Parathyroid adenoma (tissue), 2 donors: Measurements from ENCODE around the gene FLT3LG.

ENCODE experiments used
- H2AFZ ChIP-seq: fragments of 300-600 bp; sonication (generic); one replicate; pipeline ENCODE4 v1.7.0; 2017; ENCODE audit warnings: antibody characterized with exemption, mild to moderate bottlenecking
- H3K27ac ChIP-seq: fragments of 300-600 bp; sonication (generic); one replicate; pipeline ENCODE4 v1.7.0; 2017
- H3K27me3 ChIP-seq: fragments of 300-600 bp; sonication (generic); one replicate; pipeline ENCODE4 v1.7.0; 2017; ENCODE audit warnings: low read length; ENCODE audit not compliant: control insufficient read depth, insufficient read depth
- H3K36me3 ChIP-seq: fragments of 300-600 bp; sonication (generic); one replicate; pipeline ENCODE4 v1.7.0; 2017; ENCODE audit warnings: low read length; ENCODE audit not compliant: control insufficient read depth, insufficient read depth
- H3K4me1 ChIP-seq: fragments of 300-600 bp; sonication (generic); one replicate; pipeline ENCODE4 v1.7.0; 2017; ENCODE audit warnings: control low read depth
- H3K4me2 ChIP-seq: fragments of 300-600 bp; sonication (generic); one replicate; pipeline ENCODE4 v1.7.0; 2017; ENCODE audit warnings: low read length
- H3K4me3 ChIP-seq: fragments of 300-600 bp; sonication (generic); one replicate; pipeline ENCODE4 v1.7.0; 2017; ENCODE audit warnings: low read depth, low read length
- H3K79me2 ChIP-seq: fragments of 300-600 bp; sonication (generic); one replicate; pipeline ENCODE4 v1.7.0; 2017; ENCODE audit warnings: control low read depth
- H3K9ac ChIP-seq: fragments of 300-600 bp; sonication (generic); one replicate; pipeline ENCODE4 v1.7.0; 2017; ENCODE audit warnings: mild to moderate bottlenecking
- H3K9me3 ChIP-seq: fragments of 300-600 bp; sonication (generic); one replicate; pipeline ENCODE4 v1.7.0; 2017; ENCODE audit warnings: low read length; ENCODE audit not compliant: control insufficient read depth
- CTCF ChIP-seq: fragments of 300-600 bp; sonication (generic); IDR thresholded peaks from one replicate; pipeline ENCODE4 v1.7.0; 2017; ENCODE audit warnings: antibody characterized with exemption, mild to moderate bottlenecking
- donor health status: primary hyperparathyroidism.

The FLT3LG gene

GRCh38 chr19:49474542-49474924 lies 518 bp downstream of the FLT3LG start:
- no peak for TF ChIP-seq CTCF

GRCh38 chr19:49475191-49475917 lies 1.3 kb downstream of the FLT3LG start:
- Histone ChIP-seq H3K27ac (no peak overlapping the region), H3K9me3 (no peaks in the 10 kb centered on the region), H3K9ac (no peak overlapping the region), H2AFZ (no peak overlapping the region), H3K79me2 (no peaks in the 10 kb centered on the region), H3K27me3 (no peaks in the 10 kb centered on the region), H3K4me3 (no peak overlapping the region), H3K4me2 (no peak overlapping the region), H3K36me3 (no peaks in the 10 kb centered on the region), H3K4me1 (peaks cover 4% of the 10 kb centered on the region)
- no peak for TF ChIP-seq CTCF

More at GRCh38 chr19:49474542-49474924, 518 bp downstream of the FLT3LG start:
- Histone ChIP-seq H3K27ac (peak overlapping the region; percentile 42), H3K4me2 (peak overlapping the region; percentile 99), H3K36me3 (no peaks in the 10 kb centered on the region), H3K4me1 (peaks cover 4% of the 10 kb centered on the region), H2AFZ (peak overlapping the region; percentile 79), H3K4me3 (peak overlapping the region; percentile 99), H3K9ac (no peak overlapping the region), H3K79me2 (no peaks in the 10 kb centered on the region), H3K27me3 (no peaks in the 10 kb centered on the region), H3K9me3 (no peaks in the 10 kb centered on the region)

- no peaks in the 10 kb centered on the region for H3K79me2 ChIP-seq
- no peak overlapping the region for H3K9ac ChIP-seq
- H3K27ac ChIP-seq = no peak overlapping the region
- no peaks in the 10 kb centered on the region for H3K27me3 ChIP-seq
- H3K4me3 ChIP-seq = no peak overlapping the region
- H3K36me3 ChIP-seq = no peaks in the 10 kb centered on the region
- H2AFZ ChIP-seq = no peak overlapping the region
- peaks cover 4% of the 10 kb centered on the region for H3K4me1 ChIP-seq
- no peaks in the 10 kb centered on the region for H3K9me3 ChIP-seq
- no peak for TF ChIP-seq CTCF
- no peak overlapping the region for H3K4me2 ChIP-seq
Observed at GRCh38 chr19:49475995-49476880, 2.2 kb downstream of the FLT3LG start.

GRCh38 chr19:49479975-49480628 lies 6.1 kb downstream of the FLT3LG start:
- Histone ChIP-seq H3K9ac (no peak overlapping the region), H3K27me3 (no peaks in the 10 kb centered on the region), H3K36me3 (no peaks in the 10 kb centered on the region), H3K9me3 (no peaks in the 10 kb centered on the region), H3K79me2 (no peaks in the 10 kb centered on the region), H3K27ac (no peak overlapping the region), H3K4me1 (no peaks in the 10 kb centered on the region), H2AFZ (no peak overlapping the region), H3K4me3 (no peak overlapping the region), H3K4me2 (no peak overlapping the region)
- no peak for TF ChIP-seq CTCF
